HG03565 (cell line): Measurements from ENCODE around the gene CADM2.
A peak's percentile ranks its signal among the peaks of the same experiment; 100 is the strongest.

ENCODE experiments used
- ATAC-seq: cut with Tn5 transposase; IDR thresholded peaks from one replicate; pipeline ENCODE4 v1.9.1; 2021; ENCODE audit warnings: mild to moderate bottlenecking, moderate library complexity; ENCODE audit not compliant: unreplicated experiment

Gene CADM2

DNA sequence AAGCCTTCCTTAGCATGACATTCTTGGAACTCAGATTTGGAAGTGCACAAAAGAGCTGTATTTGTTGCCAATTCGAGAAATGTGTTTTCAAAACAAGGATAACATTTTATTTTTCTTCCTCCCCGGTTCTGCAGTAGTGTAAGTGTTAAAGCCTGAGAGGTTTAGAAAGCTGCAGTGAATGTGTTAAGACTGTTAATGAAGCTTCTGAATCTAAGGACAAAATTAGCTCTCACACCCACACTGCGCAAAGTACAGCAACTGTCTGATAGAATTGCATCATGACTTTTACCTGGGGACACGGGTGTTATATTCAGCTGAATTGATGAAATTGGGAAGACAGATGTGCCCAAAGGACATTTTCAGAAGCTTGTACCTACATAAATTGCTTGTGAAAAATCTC, 344.4 kb downstream of the CADM2 start:
- no peak for ATAC-seq

DNA sequence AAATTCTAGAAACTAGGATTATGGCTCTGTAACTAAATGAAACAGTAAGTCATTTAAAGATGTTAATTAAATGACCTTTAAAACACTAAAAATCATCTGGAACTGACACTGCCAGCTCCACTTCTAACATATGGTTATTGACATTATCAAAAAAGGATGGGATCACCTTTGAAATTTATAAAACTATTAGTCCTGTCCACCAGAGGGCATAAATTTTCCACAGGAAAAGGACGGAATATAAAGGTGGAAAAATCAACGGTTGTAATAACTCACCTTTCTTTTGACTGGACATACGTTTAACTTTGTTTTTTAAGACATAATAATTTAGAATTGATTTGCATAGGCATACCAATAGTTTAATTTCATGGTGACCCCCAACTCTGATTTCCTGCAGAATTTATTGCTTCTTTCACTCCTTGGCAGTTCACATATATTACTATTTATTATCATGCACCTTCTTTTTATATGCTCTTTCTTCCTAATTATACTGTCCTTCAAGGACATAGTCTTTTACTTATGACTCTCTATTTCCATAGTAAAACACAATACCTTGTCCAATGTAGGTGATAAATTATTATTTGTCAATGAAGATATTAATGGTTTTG, 345.7 kb downstream of the CADM2 start:
- ATAC-seq, result no peak

DNA sequence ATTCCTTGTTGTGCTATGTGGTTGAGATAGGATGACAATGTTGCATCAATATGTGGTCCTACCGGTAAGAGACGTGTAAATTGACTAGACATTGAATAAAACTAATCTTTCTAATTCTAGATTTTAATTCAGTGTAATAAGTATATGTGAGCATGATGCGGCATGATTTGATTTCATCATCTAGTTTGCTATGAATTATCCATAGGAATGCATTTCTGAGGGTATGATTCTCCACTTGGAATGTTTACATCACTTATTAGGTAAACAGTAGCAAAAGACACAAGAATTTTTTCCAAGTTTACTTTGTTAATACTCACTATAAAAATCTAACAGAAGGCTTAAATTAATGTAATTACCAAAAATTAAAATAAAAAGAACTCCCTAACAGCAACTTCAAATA, 353.5 kb downstream of the CADM2 start:
- ATAC-seq, result no peak

DNA sequence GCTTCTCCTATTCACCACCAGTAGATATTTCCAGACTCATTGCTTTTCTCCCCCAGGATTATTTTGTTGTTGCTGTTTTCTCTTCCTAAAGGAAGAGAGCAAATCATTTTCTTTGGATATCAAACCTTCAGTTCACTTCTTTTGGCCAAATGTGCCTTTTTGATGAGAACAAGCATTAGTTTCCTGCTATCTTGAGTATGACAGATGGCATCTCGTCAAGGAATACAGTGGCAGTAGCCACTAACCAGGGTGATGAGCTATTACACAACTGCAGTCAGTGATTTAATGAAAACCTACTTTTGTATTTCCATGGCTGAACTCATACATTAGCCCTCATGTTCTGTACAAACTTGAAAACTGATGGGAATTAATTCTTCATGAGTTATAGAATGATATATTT, 354.6 kb downstream of the CADM2 start:
- no peak for ATAC-seq

DNA sequence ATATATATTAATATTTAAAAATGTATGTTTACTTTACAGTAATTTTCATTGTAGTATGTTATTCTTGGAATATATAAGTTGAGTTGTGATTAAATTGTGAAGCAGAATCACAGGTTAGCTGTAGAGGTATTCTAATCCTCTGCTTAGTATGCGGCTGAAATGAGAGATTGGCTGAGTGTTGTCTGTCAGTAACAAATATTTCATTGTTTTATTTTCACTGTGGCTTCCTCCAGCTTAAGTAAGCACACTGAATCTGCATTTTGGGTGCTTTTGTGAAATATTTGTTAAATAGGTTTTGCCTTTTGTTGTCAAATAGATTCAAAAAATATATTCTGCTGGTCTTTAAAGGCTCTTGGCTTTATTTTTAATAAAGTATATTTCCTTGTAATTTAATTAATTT, 357.5 kb downstream of the CADM2 start:
- no peak for ATAC-seq

DNA sequence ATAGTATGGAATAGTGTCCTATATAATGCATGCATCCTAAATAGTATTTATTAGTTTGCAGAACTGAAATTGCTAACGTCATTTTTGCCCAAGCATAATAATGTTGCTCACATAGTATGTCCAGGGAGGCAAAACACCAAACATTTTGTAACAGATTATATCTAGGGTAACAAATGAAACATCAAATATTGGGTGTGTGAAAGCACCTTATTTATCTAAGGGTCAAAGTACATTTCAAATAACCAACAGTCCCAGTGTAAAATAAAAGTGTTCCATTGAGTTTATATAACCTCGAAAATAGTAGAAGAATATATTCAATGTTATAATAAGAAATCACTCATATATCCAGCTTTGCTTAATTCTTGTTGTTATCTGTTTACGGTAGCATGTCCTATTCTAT, 363.1 kb downstream of the CADM2 start:
- no peak for ATAC-seq

DNA sequence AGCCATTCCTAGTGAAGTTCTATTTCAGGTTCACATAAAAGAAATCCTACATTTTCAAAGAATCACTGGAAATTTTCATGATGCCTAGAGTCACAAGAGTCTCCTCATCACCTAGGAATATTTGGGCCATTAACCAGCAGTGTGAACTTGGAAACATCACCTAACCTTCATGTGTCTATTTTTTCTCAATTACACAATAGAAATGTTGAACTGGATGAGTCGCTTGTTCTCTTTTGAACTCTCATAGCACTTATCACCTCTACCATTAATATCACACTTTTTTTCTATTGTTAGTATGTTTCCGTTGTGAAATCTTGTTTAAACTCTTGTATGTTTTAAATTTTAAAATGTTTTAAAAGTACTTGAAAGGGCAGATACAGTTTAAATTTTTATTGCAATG, 371.3 kb downstream of the CADM2 start:
- ATAC-seq, result no peak

DNA sequence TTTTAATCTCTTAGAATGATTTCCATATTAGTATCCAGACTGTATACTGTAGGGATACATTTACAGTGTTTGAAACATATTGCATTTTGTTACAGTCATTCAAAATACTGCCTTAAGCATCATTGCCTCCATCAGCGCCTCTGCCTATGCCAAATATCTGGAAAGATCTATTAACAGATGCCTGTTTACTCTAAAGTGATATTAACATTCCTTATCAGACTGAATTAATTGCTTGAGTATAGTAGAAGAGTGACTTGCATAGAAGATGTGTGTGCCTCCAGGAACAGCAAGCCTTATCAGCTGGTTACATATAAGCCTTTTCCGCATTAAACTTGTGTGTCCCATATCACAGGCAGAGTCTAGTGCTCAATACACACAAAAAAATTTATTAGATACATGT, 379.1 kb downstream of the CADM2 start:
- ATAC-seq, result no peak

DNA sequence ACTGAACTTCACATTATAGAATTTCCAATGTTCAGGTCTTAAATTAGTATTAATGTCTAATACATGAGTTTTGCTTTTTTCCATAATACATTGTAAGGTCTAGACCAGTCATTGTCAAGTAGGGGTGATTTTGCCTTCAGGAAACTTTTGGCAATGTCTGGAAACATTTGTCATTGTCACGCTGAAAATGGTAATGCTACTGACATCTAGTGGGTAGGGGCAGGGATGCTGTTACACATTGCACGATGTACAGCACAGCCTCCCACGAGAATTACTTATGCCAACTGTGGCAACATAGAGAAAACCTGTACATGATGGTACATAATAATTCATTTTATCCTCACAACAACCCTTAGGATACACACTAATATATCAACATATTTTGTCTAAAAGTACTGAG, 384.1 kb downstream of the CADM2 start:
- ATAC-seq, result peak; percentile 73

DNA sequence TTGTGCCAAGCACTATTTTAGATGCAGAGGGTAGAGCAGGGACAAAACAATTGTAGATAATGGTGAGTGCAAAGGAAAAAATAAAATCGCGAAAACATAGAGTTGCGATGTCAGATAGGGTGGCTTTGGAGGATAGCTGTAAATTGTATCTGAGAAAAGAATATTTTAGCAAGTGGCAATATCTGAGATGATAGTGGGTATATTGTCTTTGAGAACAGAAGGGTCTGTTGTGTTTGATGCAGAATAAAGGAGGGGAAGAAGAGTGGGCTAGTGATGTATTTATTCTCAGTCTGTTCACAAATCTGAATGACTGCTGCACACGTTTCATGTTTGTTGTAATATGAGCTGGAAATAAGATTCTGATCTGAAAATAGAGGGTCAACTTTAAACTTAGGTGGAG, 396.8 kb downstream of the CADM2 start:
- ATAC-seq, result no peak

DNA sequence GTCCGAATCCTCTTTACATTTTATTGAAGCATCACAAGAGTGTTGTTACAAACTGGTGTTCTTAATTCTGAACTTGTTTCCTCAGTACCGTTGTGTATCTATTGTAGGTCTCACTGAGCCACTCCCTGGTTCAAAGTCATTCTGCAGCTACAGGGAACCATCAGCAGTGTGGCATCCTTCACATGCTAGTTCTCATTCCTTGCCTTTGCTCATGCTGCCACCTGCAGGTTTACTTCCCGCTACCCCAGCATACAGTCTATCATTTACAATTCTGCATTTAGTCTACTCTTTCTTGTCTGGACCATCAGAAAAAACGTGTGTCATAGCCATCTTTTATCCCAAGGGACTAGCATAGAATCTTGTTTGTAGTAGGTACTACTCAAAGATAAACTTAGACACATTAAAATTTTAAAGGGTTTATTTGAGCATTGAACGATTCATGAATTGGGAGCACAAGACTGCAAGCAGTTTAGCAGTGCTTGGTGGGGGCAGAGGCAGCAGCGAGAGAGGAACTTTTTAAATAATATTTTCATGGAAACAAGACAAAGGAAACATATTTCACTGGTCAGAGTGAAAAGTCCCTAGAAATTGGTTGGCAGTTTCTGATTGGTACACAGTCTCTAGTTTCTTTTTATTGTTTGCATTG, 402.1 kb downstream of the CADM2 start:
- peak; percentile 74 for ATAC-seq

DNA sequence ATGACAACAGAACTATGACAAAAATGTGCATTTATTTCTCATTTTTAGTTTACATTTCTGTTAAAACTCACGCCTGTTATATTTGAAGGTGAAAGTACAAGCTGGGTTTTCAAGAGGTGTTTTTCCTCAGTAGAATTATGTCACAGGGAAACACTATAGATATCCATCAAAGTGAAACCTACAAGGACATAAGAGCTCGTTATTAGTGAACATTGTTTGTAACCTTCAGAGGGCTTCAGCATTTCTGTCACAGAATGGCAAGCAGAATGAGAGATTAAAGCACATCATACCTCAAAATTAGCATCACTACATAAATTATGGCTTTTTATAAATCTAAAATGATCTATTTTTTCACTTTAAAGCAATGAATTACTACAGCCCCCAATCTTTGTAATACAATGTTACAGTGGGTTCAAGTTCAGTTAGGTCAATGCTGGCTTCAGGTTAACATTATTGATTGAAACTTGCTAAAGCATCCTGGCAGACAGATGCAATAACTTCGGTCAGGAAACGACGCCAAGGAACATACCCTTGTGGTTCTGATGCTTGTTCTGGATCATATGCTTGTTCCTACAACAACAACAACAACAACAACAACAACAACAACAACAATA, 405.6 kb downstream of the CADM2 start:
- no peak for ATAC-seq

DNA sequence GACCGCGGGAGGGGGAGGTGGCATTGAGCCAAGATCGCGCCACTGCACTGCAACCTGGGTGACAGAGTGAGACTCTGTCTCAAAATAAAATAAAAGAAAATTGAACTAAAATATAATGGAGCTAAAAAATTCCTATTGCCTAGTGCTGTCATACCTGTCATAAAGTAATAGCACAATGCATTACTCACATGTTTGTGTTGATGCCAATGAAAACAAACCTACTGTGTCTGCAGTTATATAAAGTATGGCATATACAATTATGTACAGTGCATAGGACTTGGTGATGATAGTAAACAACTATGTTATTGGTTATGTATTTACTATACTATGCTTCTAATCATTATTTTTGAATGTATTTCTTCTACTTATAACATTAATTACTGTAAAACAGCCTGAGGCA, 411.6 kb downstream of the CADM2 start:
- no peak for ATAC-seq

DNA sequence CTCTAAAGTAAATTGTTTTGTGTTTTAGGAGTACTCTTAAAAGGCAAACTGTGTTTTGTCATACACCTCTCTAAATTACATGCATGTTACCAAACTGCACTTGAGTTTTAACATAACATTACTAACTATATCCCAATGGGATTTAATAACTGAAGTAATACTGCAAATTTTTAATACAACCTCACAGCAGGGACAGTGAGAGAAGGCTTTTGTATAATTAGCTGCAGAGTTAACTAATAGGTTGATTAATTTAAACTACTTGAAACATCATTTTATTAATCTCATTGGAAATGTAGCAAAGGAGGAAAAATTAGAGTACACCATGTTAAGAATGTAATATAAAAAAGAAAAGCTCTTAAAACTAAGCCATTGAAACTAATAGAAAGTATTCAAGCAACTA, 417.3 kb downstream of the CADM2 start:
- ATAC-seq, result no peak

DNA sequence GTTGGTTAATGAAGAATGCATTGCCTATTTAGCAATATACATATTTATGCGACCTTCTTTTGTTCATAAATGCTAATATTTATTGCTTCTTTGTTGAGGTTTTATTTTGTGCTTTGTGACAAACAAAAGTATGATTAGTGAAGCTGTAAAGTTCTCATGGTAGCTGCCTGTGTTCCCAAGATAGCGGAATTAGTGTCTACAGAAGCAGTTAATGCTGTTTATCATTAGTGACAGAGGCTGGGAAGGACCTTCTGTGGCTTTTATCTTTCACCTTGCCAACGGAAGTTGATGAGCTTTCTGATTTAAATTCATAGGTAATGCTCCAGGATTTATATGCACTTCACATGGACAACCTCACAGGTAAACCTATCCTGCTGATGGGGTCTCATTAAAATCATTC, 418.3 kb downstream of the CADM2 start:
- no peak for ATAC-seq

DNA sequence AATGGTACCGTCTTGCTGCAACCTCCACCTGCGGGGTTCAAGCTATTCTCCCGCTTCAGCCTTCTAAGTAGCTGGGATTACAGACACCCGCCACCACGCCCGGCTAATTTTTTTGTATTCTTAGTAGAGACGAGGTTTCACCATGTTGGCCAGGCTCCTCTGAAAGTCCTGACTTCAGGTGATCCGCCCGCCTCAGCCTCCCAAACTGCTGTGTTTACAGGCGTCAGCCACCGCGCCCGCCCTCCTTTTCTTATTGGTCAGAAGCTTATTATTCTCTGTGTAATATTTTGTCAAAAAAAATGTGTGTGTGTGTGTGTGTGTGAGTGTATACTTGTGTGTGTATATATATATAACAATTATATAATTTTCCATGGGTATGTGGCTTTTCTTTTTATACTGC, 425.6 kb downstream of the CADM2 start:
- no peak for ATAC-seq

DNA sequence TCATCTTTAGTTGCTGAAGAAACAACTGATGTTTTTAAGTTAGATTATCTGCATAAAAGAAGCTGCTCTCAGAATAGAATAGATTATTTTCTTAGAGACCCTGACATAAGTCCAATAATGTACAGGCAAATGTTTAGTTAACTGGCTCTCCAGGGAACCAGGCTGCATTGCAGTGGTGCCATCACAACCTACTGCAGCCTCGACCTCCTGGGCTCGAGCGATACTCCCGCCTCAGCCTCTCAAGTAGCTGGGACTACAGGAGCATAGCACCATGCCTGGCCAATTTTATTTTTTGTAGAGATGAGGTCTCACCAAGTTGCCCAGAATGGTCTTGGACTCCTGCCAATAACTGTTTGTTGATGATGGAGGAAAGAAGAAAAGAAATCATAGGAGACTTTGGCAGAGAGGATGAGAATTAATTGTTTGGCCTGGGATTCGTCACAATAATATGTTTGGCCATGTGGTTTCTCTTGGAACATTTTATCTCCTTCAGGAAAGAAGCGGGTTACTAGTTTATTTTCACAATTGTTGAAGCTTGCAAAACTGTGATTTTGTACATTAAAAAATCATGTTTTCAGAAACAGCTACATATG, 429.2 kb downstream of the CADM2 start:
- no peak for ATAC-seq

DNA sequence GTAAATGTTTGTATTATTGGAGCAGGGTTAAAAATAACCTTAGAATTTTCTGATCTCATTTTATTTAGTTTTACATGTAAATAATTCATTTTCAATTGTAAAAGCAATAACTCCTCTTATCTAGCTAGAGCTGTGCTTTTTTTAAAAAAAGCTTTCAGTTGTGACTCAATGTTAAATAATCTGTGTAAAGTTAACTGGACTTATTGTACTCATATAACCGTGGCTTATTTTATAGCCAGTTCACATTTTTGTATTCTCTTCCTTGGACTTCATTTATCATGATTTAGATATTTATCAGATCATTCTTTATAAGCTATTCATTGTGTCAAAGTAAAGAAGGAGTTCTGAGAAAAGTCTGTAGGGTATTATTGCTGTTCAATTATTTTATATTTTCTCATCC, 435.6 kb downstream of the CADM2 start:
- ATAC-seq, result no peak

DNA sequence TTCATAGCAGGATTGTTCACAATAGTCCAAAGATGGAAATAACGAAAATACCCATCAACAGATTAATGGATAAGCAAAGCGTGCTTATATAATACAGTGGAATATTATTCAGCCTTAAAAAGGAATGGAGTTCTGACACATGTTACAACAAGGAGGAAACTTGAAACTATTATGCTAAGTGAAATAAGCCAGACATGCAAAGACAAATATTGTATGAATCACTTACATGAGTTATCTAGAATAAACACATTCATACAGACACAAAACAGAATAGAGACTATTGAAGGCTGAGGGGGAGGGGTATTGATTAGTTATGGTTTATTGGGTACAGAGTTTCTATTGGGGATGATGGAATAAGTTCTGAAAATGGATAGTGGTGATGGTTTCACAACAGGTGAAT, 438.6 kb downstream of the CADM2 start:
- no peak for ATAC-seq

DNA sequence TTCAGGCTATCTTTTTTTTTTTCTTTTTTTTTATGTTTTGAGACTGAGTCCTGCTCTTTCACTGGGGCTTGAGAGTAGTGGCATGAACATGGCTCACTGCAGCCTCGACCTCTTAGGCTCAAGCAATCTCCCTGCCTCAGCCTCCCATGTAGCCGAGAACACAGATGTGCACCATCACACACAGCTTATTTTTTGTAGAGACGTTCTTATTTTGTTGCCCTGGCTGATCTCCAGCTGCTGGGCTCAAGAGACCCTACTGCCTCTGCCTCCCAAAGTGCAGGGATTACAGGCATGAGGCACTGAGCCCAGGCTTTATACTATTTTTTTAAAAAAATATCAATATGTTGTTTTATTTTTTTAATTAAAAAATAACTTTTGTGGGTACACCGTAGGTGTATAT, 467.3 kb downstream of the CADM2 start:
- ATAC-seq, result no peak

DNA sequence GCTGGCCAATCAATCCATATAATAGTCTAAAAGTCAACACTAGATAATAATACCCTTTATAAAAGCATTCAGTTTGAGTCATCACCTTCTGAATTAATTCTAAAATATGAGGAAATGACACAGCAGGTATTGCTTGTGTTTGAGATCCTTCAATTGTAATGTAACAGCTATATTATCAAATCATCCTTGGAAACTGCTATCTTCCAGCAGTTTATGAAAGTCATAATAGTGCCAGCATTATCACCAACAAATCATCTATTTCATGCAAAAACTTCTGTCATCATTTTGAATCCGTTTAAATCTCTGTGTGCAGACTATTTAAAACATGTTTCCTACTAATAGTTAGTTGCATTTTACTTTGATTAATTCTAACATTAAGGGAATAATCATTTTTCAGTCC, 468.7 kb downstream of the CADM2 start:
- no peak for ATAC-seq

DNA sequence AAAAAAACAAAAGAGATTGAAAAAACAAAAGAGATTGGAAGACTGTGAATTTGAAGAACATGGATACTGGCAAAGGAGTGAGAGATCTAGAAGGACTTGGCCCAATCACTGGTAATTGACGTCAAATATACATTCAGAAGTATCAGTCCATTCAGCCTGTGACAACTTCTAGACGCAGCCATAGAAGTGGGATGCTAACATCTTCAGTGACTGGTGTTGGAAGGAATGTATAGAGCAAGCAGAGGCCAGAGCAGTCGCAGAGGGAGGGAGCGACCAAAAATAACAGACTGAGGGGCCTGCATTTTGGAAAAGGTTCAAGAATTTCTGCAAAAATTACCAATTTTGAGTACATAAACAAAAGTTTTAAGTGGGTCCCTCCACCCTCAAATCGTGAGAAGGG, 473.3 kb downstream of the CADM2 start:
- ATAC-seq, result no peak
